ENCODE data around the gene RPL19.
A peak's percentile ranks its signal among the peaks of the same experiment; 100 is the strongest.

RPL19 gene

DNA sequence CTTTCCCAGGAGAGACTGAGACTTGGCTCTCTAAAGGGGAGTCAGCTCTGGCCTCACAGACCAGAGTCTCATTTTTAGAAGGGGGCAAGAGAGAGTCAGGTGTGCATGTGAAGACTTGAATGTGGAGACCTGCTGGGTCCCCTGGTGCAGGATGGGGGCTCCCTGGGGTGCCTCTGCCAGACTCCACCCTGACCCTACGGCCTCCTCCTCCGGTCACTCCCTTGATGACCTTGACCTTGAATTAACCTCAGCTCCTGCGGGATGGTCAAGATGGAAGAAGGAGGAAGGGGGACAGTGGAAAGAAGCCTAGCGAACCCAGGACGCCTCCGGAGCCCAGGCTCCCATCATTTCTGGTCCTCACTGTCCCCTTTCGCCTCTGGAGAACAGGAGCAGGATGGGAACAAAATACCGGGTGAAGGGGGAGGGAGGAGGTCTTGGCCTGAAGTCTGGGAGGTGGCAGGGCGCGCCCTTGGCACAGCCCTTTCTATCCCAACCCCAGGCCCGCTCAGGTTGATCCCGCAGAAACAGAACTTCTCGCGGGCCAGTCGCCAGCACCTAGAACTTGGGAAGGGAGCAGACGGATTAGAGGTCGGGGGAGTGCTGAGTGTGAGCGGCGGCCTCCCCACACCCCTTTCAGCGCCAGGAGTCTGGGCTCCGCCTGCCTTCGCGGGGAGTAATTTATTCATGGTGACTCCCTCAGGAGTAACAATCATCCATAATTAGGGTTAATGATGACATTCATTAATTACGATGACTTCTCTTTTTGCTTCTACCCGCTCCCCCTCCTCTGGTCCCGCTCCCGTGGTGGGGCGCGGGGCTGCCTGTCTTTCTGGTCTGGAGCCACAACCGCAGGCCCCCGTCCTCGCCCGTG lies 24.1 kb downstream of the RPL19 start:
- DNase-seq (ENCODE audit: insufficient read length, low spot score) (no peak), FAIRE-seq (no peak)
- TF ChIP-seq, protein P1, sequence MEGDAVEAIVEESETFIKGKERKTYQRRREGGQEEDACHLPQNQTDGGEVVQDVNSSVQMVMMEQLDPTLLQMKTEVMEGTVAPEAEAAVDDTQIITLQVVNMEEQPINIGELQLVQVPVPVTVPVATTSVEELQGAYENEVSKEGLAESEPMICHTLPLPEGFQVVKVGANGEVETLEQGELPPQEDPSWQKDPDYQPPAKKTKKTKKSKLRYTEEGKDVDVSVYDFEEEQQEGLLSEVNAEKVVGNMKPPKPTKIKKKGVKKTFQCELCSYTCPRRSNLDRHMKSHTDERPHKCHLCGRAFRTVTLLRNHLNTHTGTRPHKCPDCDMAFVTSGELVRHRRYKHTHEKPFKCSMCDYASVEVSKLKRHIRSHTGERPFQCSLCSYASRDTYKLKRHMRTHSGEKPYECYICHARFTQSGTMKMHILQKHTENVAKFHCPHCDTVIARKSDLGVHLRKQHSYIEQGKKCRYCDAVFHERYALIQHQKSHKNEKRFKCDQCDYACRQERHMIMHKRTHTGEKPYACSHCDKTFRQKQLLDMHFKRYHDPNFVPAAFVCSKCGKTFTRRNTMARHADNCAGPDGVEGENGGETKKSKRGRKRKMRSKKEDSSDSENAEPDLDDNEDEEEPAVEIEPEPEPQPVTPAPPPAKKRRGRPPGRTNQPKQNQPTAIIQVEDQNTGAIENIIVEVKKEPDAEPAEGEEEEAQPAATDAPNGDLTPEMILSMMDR (IDR thresholded peaks at IDR 0.05; ENCODE audit: insufficient read depth, missing control alignments) = no peak

DNA sequence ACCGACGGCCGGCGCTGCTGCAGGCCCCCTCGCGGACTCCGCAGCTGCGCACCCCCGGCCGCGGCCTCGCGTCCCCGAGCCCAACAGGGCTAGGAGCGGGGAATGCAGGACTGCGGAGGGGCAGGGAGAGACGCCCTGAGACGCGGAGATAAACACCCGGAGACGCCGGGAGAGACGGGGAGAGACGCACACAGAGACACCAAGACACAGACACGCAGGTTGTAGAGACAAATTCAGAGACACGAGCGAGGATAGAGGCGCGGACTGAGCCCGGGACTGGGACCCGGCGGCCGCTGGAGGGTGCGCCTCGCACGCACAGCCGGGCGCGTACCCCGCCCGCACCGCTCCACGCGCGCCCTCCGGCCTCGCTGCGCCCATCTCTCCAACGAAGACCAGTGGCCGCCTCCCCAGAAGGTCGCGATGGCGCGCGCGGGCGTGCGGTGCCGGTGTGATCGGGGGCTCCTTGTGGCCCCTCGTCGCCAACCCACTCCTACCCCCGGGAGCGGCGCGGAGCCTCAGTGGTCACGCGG lies 24.8 kb downstream of the RPL19 start:
- FAIRE-seq (no peak), DNase-seq (ENCODE audit: insufficient read length, low spot score) (no peak)
- TF ChIP-seq, protein P1 (IDR thresholded peaks at IDR 0.05; ENCODE audit: insufficient read depth, missing control alignments) = no peak

DNA sequence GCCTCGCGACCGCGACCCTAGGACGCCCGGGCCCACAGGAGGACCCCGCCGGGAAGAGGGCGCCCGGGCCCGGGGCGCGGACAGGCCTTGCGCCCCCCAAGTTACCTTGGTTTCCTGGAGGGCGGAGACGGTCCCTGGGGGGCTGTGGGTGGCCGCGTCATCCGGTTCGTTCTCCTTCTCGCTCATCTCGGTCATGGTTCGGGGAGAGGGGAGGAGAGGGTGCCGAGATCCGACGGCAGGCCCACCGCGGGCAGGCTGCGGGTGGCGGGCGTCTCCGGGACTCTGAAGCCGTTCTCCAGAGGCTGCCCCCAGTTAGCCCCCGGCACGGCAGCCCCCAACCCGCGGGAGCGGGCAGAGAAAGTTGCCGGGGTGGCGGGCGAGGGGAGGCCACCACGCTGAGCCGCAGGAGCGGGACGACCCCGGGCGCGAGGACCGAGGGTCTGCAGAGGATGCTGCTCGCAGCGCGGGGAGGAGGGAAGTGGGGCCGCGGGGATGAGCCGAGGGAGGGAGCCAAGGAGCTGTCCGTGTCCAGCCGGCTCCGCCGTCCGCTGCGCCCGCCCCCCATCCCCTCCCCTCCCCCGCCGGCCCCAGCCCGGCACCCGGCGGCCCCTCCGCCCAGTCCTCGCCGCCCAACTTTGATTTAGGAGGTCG lies 25.4 kb downstream of the RPL19 start, which contains the start of gene STAC2:
Gene STAC2 (minus strand): TSS at position 638 of the 651 bp plus-strand sequence. CDS start 443 bp downstream, at position 195.
- TF ChIP-seq, protein P1 (IDR thresholded peaks at IDR 0.05; ENCODE audit: insufficient read depth, missing control alignments) = no peak
- DNase-seq (ENCODE audit: insufficient read length, low spot score) = no peak
- no peak for FAIRE-seq

DNA sequence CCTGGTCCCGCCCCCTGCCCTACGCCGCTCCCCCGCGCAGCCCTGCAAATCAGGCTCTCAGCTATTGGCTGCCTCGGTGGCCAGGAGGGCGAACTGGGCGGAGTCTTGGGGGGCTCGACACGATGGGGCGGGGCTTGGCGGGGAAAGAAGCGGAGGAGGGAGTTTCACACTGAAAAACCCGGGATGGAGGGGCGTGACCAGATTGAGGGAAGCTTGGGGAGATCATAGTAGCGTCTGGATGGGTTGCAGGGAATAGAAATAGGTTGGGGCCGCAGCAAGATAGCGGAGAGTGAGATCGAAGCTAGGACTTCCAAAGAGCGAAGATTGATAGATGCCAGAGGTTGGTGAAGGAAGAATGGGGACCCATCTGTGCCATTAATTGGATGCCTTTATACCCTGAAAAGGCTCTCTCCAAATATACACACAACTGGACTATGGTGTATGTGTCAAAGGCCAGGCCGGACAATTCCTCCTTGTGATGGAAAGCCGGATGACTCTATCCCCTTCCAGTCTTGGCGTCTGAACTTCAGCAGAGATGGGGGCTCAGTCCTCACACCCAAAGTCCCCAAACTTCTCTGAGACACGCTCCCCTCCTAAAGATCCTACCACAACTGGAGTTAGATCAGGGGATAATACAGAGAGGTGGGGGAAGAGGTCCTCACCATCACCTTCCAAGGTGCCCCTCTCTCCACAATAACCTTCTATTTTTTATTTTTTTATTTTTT lies 26.0 kb downstream of the RPL19 start:
- DNase-seq (ENCODE audit: insufficient read length, low spot score) (peak; percentile 97), FAIRE-seq (no peak)
- TF ChIP-seq, protein P1 (IDR thresholded peaks at IDR 0.05; ENCODE audit: insufficient read depth, missing control alignments) = no peak

DNA sequence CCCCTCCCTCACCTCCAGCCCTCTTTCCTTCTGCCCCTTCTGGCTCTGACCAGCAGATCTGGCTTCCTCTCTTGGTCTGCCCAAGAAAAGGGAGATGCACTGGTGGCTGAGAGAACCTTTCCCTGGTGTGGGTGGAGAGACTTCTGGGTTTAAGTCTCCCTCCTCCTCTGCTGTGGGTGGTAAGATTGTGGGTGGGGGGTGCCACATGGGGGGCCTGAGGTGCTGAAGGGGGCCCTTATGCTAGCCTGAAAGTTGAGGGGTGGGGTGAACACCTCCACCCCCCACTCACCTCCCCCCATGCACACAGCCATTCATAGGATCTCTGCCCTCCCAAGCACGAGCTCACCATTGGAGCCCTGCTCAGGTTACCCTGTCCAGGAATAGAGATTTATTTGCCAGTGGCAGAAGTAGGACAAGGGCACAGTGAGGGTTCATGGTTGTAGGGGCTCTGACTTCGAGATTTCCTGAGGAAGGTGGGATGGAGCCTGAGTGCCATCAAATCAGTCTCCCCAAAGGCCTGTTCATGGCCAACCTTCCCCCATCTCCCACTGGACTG lies 27.4 kb downstream of the RPL19 start:
- DNase-seq (ENCODE audit: insufficient read length, low spot score) = no peak
- FAIRE-seq = no peak
- TF ChIP-seq, protein P1 (IDR thresholded peaks at IDR 0.05; ENCODE audit: insufficient read depth, missing control alignments) = no peak

DNA sequence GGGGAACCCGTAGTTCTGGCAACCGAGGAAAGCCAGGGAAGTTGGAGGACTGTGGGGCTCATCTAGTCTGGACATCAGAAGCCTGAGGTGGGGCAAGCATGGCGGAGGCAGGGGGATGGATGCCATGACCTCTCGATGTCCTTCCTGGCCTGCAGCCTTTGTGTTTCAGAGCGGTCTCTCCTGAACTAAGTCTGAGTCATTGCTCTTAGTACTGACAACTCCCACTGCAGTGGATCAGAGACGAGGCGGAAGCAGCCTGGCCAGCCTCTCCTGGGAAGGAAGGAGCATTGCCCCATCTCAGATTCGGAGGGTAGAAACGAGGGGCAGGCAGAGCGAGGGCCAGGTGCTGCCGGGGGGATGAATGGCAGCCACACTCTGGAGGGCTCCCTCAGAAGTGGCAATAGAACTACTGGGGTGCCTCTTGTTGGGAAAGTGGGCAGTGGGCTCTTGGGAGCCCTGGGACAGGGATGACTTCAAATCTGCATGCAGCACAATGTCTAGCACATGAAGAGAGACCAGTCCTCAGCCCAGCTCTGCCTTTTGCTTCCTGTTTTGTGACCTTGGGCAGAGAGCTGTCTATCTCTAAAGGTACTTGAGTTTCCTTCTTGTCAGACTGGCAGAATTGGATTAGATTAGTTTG lies 29.3 kb downstream of the RPL19 start:
- FAIRE-seq (no peak), DNase-seq (ENCODE audit: insufficient read length, low spot score) (no peak)
- TF ChIP-seq, protein P1 (IDR thresholded peaks at IDR 0.05; ENCODE audit: insufficient read depth, missing control alignments) = no peak

Measured in D721Med (cell line).